Psoas muscle (tissue), 8 donors: ENCODE data around the gene PSEN1. TPM values are rescaled to one million over a fixed set of nuclear protein-coding genes. Genes with fewer than 3 reads are reported as not detected.
"Not testable (repeated sequence)": the region's sequence is repeated elsewhere in the genome, so short reads cannot be mapped to it uniquely, and the experiment has no call there.

ENCODE experiments used
- ATAC-seq, 4 donors: fragments of 200-7000 bp; cut with Tn5 transposase; one replicate each; pipeline ENCODE4 v1.9.1; 2020; ENCODE audit warnings: moderate library complexity in 3 of 4, mild to moderate bottlenecking in 2 of 4
- DNase-seq, 2 donors: peaks; one replicate each; pipeline ENCODE4 v3.0.0-alpha.2; 2020
- H3K27ac ChIP-seq: fragments of 200-600 bp; one replicate; pipeline ENCODE4 v1.8.0; 2022
- H3K27me3 ChIP-seq, 3 donors: fragments of 200-600 bp in 1 of 3; one replicate each; pipeline versions ENCODE4 v1.6.1 to v1.8.0; 2013 to 2022; ENCODE audit warnings: low read length in 2 of 3, mild to moderate bottlenecking in 2 of 3, moderate library complexity in 1 of 3; ENCODE audit not compliant: insufficient read depth in 3 of 3
- H3K36me3 ChIP-seq, 2 donors: fragments of 200-600 bp in 1 of 2; one replicate each; pipeline versions ENCODE4 v1.6.1 to v1.8.0; 2013 to 2022; ENCODE audit warnings: low read depth in 1 of 2, mild to moderate bottlenecking in 1 of 2, moderate library complexity in 1 of 2; ENCODE audit not compliant: insufficient read depth in 1 of 2
- H3K4me1 ChIP-seq: fragments of 200-600 bp; one replicate; pipeline ENCODE4 v1.8.0; 2022
- H3K4me3 ChIP-seq: fragments of 200-600 bp; one replicate; pipeline ENCODE4 v1.8.0; 2022; ENCODE audit warnings: mild to moderate bottlenecking
- H3K9me3 ChIP-seq: fragments of 200-600 bp; one replicate; pipeline ENCODE4 v1.8.0; 2022
- CTCF ChIP-seq: fragments of 200-600 bp; IDR thresholded peaks from one replicate; pipeline ENCODE4 v1.8.0; 2022; ENCODE audit warnings: antibody characterized with exemption
- WGBS, 3 donors: extraction: QIAGEN DNeasy Blood & Tissue Kit; methylation state at CpG; one replicate each; pipeline versions ENCODE4 v1.1.6 to v1.1.7; 2013; 5-methylcytosine and 5-hydroxymethylcytosine counted together
- intact Hi-C, 2 donors: fragments of 100-400 bp; cut with DNase I; formaldehyde crosslinking; loops; one replicate each; pipeline versions ENCODE4 v1.11.0 to v1.14.2; 2022
- polyA plus RNA-seq, 3 donors: library from polyadenylated mRNA; stranded (reverse); fragments of 200-250 nt; gene quantifications; one replicate each; pipeline ENCODE4 v1.2.3, GENCODE V29; 2013
- total RNA-seq, 4 donors: library from RNA; stranded (reverse); fragmentation: NEBNext Ultra II Directional in 2 of 4; extraction: Animal tissue kit (Norgen Biotek cat#: 25700) in 2 of 4; gene quantifications; one replicate each; pipeline versions ENCODE4 v1.2.1 to v1.2.4, GENCODE V29; 2021 to 2023
- donor health status: healthy with polysubstance abuse.
- donor health status: DM: no; HTN: no; CAD: no; lungs with moderate emphysema.
- donor health status: Bipolar disorder and iron deficiency.
- donor health status: healthy.
- donor health status: DM: yes; HTN: yes; CAD: no.
- donor health status: DM: no; HTN: no; CAD: no.
- donor health status: DM: no; HTN: no; CAD: no.
- donor health status: DM: yes; HTN: yes; CAD: no.

PSEN1 gene
- total and polyA plus RNA-seq, 7 donors, result 14.2 to 32.5 (median 19.1) TPM

DNA sequence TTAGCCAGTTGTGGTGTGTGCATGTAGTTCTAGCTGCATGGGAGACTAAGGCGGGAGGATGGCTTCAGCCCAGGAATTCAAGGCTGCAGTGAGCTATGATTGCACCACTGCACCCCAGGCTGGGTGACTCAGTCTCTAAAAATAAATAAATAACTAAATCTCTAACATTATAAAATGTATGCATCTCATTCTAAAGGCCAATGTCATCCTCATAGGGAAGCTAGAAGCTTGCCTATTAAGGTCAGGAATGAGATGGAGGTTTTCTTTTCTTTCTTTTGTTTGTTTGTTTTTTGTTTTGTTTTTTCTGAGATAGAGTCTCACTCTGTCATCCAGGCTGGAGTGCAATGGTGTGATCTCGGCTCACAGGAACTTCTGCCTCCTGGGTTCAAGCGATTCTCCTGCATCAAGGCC is 52.2 kb downstream of the PSEN1 start:
- no peaks in the 10 kb centered on the region for H3K4me1 ChIP-seq
- peak in 1 of 2 donors; percentile 69 for DNase-seq
- WGBS, 3 donors, result 75 to 85% (median 84%) methylated on average over 3 of the region's 3 CpGs
- peak overlapping the region; percentile 52 for H3K27ac ChIP-seq
- ATAC-seq, result peak; percentile 56 to 91 (median 84)
- no peaks in the 10 kb centered on the region for H3K9me3 ChIP-seq
- no peak for TF ChIP-seq CTCF
- no peaks in the 10 kb centered on the region for H3K27me3 ChIP-seq
- H3K4me3 ChIP-seq, result no peak overlapping the region
- intact Hi-C loops, result no loop called here
- H3K36me3 ChIP-seq, result peaks cover 3 to 62% of the 10 kb centered on the region in 2 donors

DNA sequence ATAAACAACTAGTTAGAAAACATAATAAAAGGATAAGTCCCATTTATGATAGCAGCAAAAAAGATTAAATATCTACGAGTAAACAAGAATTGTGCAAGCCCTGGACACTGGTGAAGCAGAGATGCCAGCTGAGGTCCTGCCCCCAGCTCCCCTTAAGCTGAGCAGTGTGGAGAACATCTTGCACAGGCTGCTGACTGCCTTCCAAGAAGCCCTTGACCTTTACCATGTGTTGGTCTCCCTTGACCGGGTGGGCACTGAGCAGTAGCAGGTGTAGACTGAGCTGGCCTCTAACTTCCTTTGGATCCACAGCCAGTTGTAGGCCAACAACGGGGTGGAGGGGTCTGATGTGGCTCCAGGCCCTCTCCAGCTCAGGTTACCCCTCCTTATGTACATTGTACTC is 53.3 kb downstream of the PSEN1 start:
- ATAC-seq, result peak in 3 of 4 donors; percentile 44 to 68 (median 54)
- no peak for DNase-seq
- no peaks in the 10 kb centered on the region for H3K9me3 ChIP-seq
- intact Hi-C loops, result loop anchor here in 1 of 2 donors (2.0 kb wide), 1 partner anchor 23 kb away; no protein-coding TSS in a partner anchor
- no peaks in the 10 kb centered on the region for H3K27me3 ChIP-seq
- no peaks in the 10 kb centered on the region for H3K4me1 ChIP-seq
- TF ChIP-seq CTCF, result no peak
- H3K36me3 ChIP-seq, result peaks cover 3 to 74% of the 10 kb centered on the region in 2 donors
- no peak overlapping the region for H3K4me3 ChIP-seq
- 42 to 53% (median 44%) methylated on average over 3 of the region's 3 CpGs for WGBS, 3 donors
- H3K27ac ChIP-seq, result no peak overlapping the region

DNA sequence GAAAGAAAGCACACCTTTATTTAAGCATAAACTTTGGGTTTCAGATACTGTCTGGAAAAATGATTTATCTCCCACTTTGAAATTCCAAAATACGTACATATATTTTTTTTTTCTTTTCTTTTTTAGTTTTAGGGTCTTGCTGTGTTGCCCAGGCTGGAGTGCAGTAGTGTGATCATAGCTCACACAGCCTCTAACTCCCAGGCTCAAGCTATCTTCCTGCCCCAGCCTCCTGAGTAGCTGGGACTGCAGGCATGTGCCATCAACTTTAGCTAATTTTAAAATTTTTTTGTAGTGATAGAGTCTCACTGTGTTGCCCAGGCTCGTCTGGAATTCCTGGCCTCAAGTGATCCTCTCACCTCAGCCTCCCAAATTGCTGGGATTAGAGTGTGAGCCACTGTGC is 55.1 kb downstream of the PSEN1 start:
- Histone ChIP-seq H3K9me3 (no peaks in the 10 kb centered on the region), H3K27me3 (no peaks in the 10 kb centered on the region), H3K36me3 (peaks cover 3 to 86% of the 10 kb centered on the region in 2 donors), H3K4me1 (no peaks in the 10 kb centered on the region), H3K4me3 (no peak overlapping the region), H3K27ac (no peak overlapping the region)
- TF ChIP-seq CTCF, result no peak
- ATAC-seq, result no peak
- no peak for DNase-seq
- 89 to 97% (median 90%) methylated on average over 2 of the region's 2 CpGs for WGBS, 3 donors
- intact Hi-C loops, result loop anchor here in 1 of 2 donors (2.0 kb wide), 1 partner anchor 25 kb away; no protein-coding TSS in a partner anchor

- H3K27me3 ChIP-seq, H3K4me1 ChIP-seq, H3K9me3 ChIP-seq, H3K27ac ChIP-seq, intact Hi-C loops, DNase-seq, ATAC-seq, H3K4me3 ChIP-seq: not testable (repeated sequence)
- peaks cover 3 to 83% of the 10 kb centered on the region in 2 donors for H3K36me3 ChIP-seq
- WGBS, 3 donors, result 91 to 97% (median 93%) methylated on average over 7 to 8 of the region's 8 CpGs
These were observed 58.0 kb downstream of the PSEN1 start for GRCh38 chr14:73194306-73194705.

DNA sequence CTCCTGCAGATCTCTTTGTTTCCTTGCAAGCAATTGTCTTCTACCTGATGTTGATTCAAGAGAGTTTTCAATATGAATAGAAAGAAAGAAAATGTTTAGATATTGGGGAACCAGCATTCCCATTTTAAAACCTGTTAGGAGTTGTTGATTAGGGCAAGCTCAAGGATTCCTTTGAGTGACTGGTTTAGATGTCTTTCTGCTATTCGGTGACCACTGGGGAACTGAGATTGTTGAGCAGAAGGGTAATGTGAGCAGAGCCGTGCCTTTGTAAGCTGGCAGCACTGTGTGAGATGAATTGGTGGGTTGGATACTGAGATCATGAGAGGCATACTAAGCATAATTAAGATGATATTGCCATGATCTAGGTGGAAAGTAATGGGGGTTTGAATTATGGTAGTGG is 61.9 kb downstream of the PSEN1 start:
- TF ChIP-seq CTCF, result no peak
- Histone ChIP-seq H3K9me3 (no peaks in the 10 kb centered on the region), H3K27ac (no peak overlapping the region), H3K4me1 (no peaks in the 10 kb centered on the region), H3K27me3 (no peaks in the 10 kb centered on the region), H3K36me3 (peaks cover 0 to 88% of the 10 kb centered on the region in 2 donors), H3K4me3 (no peak overlapping the region)
- ATAC-seq (no peak), DNase-seq (no peak)
- WGBS, 3 donors, result 61 to 76% (median 69%) methylated on average over 2 of the region's 2 CpGs
- intact Hi-C loops, result no loop called here
